A549 (cell line): ENCODE data around the gene CITED2. TPM values are rescaled to one million over a fixed set of nuclear protein-coding genes. Genes with fewer than 3 reads are reported as not detected.
A peak's percentile ranks its signal among the peaks of the same experiment; 100 is the strongest.
"Not testable (repeated sequence)": the region's sequence is repeated elsewhere in the genome, so short reads cannot be mapped to it uniquely, and the experiment has no call there.

ENCODE experiments used
- ATAC-seq, 2 experiments: fragments of 200-7000 bp in 1 of 2; fragments of >200 bp in 1 of 2; cut with Nextera tagmentation in 1 of 2; cut with Tn5 transposase in 1 of 2; 3 replicates each; pipeline versions ENCODE4 v1.8.0 to v1.9.1; 2018 to 2020; ENCODE audit warnings: mild to moderate bottlenecking in 1 of 2, moderate library complexity in 1 of 2
- CTCF ChIA-PET: fragments of 300-600 bp; sonication (Branson Sonifier 250); formaldehyde crosslinking; extraction: SDS; loops from one replicate; lab custom pipeline; 2021; ENCODE audit warnings: antibody characterized with exemption, inconsistent platforms; lab: Yijun Ruan, JAX
- POLR2A ChIA-PET: fragments of 350-600 bp; formaldehyde crosslinking; extraction: SDS; loops from one replicate; lab custom pipeline; 2021; ENCODE audit warnings: antibody characterized with exemption, inconsistent platforms; lab: Yijun Ruan, JAX
- DNase-seq, 2 experiments: peaks; one replicate each; pipeline versions ENCODE4 v3.0.0 to v3.0.0-alpha.2; 2011 to 2016; ENCODE audit warnings: low read depth in 1 of 2, low spot score in 1 of 2
- FAIRE-seq: peaks from 2 replicates; lab custom pipeline; 2011; peaks lifted over from hg19 to GRCh38; lab: Jason Lieb, UNC
- H3K27ac ChIP-seq, 2 experiments: fragments of >200 bp; sonication (Bioruptor Twin); formaldehyde crosslinking; 3 replicates each; pipeline ENCODE4 v1.5.1; 2016 to 2017
- H3K4me1 ChIP-seq: fragments of >200 bp; sonication (Bioruptor Twin); formaldehyde crosslinking; 3 replicates; pipeline ENCODE4 v1.6.1; 2016
- H3K4me2 ChIP-seq: fragments of >200 bp; sonication (Bioruptor Twin); formaldehyde crosslinking; 3 replicates; pipeline ENCODE4 v1.6.1; 2016
- H3K4me3 ChIP-seq: fragments of >200 bp; sonication (Bioruptor Twin); formaldehyde crosslinking; 3 replicates; pipeline ENCODE4 v1.5.1; 2016
- H3K9me3 ChIP-seq: fragments of >200 bp; sonication (Bioruptor Twin); formaldehyde crosslinking; 3 replicates; pipeline ENCODE4 v1.6.1; 2016
- EHMT2 ChIP-seq: fragments of 200-600 bp; sonication (generic); IDR thresholded peaks from 2 replicates; pipeline ENCODE4 v1.6.1; 2016; ENCODE audit warnings: antibody characterized with exemption, low read depth, mild to moderate bottlenecking, moderate library complexity
- EP300 ChIP-seq, 2 experiments: fragments of >200 bp; sonication (Bioruptor Twin); formaldehyde crosslinking; IDR thresholded peaks; 2 replicates in 1 of 2; 3 replicates in 1 of 2; pipeline ENCODE4 v1.6.1; 2016 to 2017
- HOXB13 ChIP-seq: fragments of 250-450 bp; sonication (Bioruptor Pico); IDR thresholded peaks from 2 replicates; pipeline ENCODE4 v1.5.0; 2020; ENCODE audit warnings: low read depth, mild to moderate bottlenecking, moderate library complexity
- MAFK ChIP-seq: fragments of 450-650 bp; IDR thresholded peaks from 2 replicates; pipeline ENCODE4 v1.6.1; 2014; ENCODE audit not compliant: partially characterized antibody
- MAX ChIP-seq: IDR thresholded peaks from 2 replicates; pipeline ENCODE4 v1.6.1; 2012
- NPAS2 ChIP-seq: fragments of 250-450 bp; sonication (Bioruptor Pico); IDR thresholded peaks from 2 replicates; pipeline ENCODE4 v1.8.0; 2022; ENCODE audit warnings: mild to moderate bottlenecking, moderate library complexity, borderline replicate concordance
- NR3C1 ChIP-seq: fragments of >200 bp; sonication (Bioruptor Twin); formaldehyde crosslinking; IDR thresholded peaks from 3 replicates; pipeline ENCODE4 v1.6.1; 2017
- POLR2A ChIP-seq: IDR thresholded peaks from 2 replicates; pipeline ENCODE4 v1.6.1; 2012; ENCODE audit warnings: mild to moderate bottlenecking, low read length
- RAD21 ChIP-seq, 2 experiments: fragments of >200 bp in 1 of 2; sonication (Bioruptor Twin) in 1 of 2; formaldehyde crosslinking in 1 of 2; IDR thresholded peaks in 1 of 2; conservative IDR thresholded peaks in 1 of 2; 2 replicates in 1 of 2; 3 replicates in 1 of 2; pipeline ENCODE4 v1.6.1; 2012 to 2018; ENCODE audit warnings: inconsistent platforms in 1 of 2
- SMC3 ChIP-seq: fragments of >200 bp; sonication (Bioruptor Twin); formaldehyde crosslinking; IDR thresholded peaks from 3 replicates; pipeline ENCODE4 v1.6.1; 2018; ENCODE audit warnings: inconsistent platforms
- WGBS: methylation state at CpG from one replicate; pipeline ENCODE4 v1.1.6; 2017; ENCODE audit errors: missing lambda C conversion rate; 5-methylcytosine and 5-hydroxymethylcytosine counted together
- polyA plus RNA-seq, 4 experiments: library from polyadenylated mRNA; depleted of rRNA in 3 of 4; stranded (reverse); fragments of >200 nt; fragmentation: RNase III in 1 of 4; extraction: RNeasy Plus Mini Kit Qiagen cat#74134 plus additional on column Dnase treatment in 1 of 4; gene quantifications; 2 replicates in 3 of 4; 3 replicates in 1 of 4; pipeline ENCODE4 v1.2.3, GENCODE V29; 2011 to 2017
- TF ChIP-seq, protein P1 (sequence below): fragments of 250-450 bp; sonication (Bioruptor Pico); IDR thresholded peaks from 2 replicates; pipeline ENCODE4 v1.5.0; 2020; ENCODE audit warnings: low read depth, mild to moderate bottlenecking, moderate library complexity
- TF ChIP-seq, protein P2 (sequence below): fragments of >200 bp; sonication (Bioruptor Twin); formaldehyde crosslinking; IDR thresholded peaks from 3 replicates; pipeline ENCODE4 v1.5.1; 2016
- TF ChIP-seq, protein P3 (sequence below): fragments of >200 bp; sonication (Bioruptor Twin); formaldehyde crosslinking; IDR thresholded peaks from 2 replicates; pipeline ENCODE4 v1.6.1; 2016

CITED2 gene
- polyA plus RNA-seq, 2 of the 4 experiments (the other 2 are of a cell fraction), result 6.4 to 9.3 TPM

DNA sequence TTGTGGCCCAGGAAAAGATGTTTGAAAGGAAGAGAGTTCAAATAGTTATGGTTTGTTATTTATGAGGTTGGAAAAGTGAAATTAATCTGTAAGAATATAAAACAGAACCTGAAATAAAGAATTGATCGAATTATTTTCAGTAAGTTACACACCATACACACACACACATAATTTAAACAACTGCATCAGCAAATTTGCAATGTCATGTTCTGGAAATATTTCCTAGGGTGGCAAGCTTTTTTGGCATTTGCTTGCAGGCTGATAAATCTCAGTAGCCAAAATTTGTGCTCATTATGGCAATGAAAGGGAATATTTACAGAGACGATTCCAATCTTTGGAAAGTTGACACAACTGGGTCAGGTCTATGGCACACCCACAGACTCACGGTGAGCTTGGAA, 9.5 kb downstream of the CITED2 start:
- DNase-seq (no peak), FAIRE-seq (no peak), ATAC-seq (no peak)
- no peak overlapping the region for H3K4me3 ChIP-seq
- TF ChIP-seq, protein P1, sequence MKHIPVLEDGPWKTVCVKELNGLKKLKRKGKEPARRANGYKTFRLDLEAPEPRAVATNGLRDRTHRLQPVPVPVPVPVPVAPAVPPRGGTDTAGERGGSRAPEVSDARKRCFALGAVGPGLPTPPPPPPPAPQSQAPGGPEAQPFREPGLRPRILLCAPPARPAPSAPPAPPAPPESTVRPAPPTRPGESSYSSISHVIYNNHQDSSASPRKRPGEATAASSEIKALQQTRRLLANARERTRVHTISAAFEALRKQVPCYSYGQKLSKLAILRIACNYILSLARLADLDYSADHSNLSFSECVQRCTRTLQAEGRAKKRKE, result no peak
- TF ChIP-seq POLR2A (no peak), MAFK (peak; percentile 55), NR3C1 (no peak)
- TF ChIP-seq, protein P2, sequence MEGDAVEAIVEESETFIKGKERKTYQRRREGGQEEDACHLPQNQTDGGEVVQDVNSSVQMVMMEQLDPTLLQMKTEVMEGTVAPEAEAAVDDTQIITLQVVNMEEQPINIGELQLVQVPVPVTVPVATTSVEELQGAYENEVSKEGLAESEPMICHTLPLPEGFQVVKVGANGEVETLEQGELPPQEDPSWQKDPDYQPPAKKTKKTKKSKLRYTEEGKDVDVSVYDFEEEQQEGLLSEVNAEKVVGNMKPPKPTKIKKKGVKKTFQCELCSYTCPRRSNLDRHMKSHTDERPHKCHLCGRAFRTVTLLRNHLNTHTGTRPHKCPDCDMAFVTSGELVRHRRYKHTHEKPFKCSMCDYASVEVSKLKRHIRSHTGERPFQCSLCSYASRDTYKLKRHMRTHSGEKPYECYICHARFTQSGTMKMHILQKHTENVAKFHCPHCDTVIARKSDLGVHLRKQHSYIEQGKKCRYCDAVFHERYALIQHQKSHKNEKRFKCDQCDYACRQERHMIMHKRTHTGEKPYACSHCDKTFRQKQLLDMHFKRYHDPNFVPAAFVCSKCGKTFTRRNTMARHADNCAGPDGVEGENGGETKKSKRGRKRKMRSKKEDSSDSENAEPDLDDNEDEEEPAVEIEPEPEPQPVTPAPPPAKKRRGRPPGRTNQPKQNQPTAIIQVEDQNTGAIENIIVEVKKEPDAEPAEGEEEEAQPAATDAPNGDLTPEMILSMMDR, result no peak
- H3K4me2 ChIP-seq, result no peak overlapping the region
- CTCF ChIA-PET, result interaction anchor here (0.7 to 1.8 kb wide), 13 partner anchors 8 to 1249 kb away, joined by 3 to 16 read pairs (median 4); partner anchors contain the start of gene CITED2
- H3K27ac ChIP-seq, result no peak overlapping the region
- WGBS, result 3% methylated on average over 3 of the region's 3 CpGs
- no peaks in the 10 kb centered on the region for H3K9me3 ChIP-seq
- POLR2A ChIA-PET, result no interaction called here
- peaks cover 12% of the 10 kb centered on the region; the same call in 2 of the 3 replicates for H3K4me1 ChIP-seq

DNA sequence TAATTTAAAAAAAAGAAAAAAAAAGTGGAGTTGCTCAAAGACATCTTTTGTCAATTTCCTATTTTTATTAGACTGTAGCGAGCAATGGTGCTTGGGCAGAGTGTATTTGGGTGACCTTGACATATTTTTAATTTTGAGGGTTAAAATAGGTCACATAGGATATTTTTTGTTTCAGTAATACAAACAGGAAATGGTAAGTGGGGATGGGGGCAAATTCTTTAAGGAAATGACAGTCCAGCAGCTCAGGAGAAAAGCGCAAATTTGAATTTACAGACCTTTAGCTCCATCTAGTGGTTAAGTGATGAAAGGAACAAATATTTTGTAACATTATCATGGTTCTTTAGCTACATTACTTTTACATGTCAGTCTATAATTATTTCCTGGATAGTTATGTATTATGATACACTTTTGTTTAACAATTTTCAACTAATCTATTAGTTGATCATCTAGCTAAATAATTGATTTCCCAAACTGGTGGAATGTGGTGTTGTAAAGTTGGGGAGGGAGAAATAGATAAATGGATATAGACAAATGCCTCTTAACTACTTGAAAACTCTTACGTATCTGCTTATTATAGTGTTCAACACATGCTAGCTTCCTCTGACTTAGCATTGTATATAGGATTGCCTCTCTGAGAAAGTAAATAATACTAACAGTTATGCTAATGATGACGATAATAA, 10.0 kb downstream of the CITED2 start:
- POLR2A ChIA-PET, result interaction anchor here (0.6 kb wide), 1 partner anchor 10 kb away, joined by 3 read pairs; the partner anchor contains the start of gene CITED2
- H3K4me2 ChIP-seq, result no peak overlapping the region
- no peaks in the 10 kb centered on the region for H3K9me3 ChIP-seq
- H3K4me1 ChIP-seq, result peaks cover 7% of the 10 kb centered on the region; the same call in 2 of the 3 replicates
- TF ChIP-seq EHMT2, result no peak
- TF ChIP-seq, protein P2, result peak; percentile 77
- TF ChIP-seq SMC3, result peak; percentile 83
- no peak for TF ChIP-seq NPAS2 (CRISPR knock-in tag)
- TF ChIP-seq EP300 (IDR thresholded peaks at IDR 0.05), result no peak
- TF ChIP-seq HOXB13 (CRISPR knock-in tag), result no peak
- peak; percentile 78 to 86 for TF ChIP-seq RAD21 (conservative IDR thresholded peaks at IDR 0.05 in 1 of 2, IDR thresholded peaks at IDR 0.05 in 1 of 2)
- no peak for TF ChIP-seq MAX
- TF ChIP-seq, protein P3, sequence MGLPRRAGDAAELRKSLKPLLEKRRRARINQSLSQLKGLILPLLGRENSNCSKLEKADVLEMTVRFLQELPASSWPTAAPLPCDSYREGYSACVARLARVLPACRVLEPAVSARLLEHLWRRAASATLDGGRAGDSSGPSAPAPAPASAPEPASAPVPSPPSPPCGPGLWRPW, result no peak
- CTCF ChIA-PET, result interaction anchor here (0.6 to 1.8 kb wide), 15 partner anchors 9 to 1249 kb away, joined by 3 to 16 read pairs (median 4); partner anchors contain the start of gene CITED2
- FAIRE-seq (no peak), ATAC-seq (peak in 1 of 2 experiments; percentile 65; a peak in 2 of 6 replicates), DNase-seq (peak; percentile 23 to 27)
- 47% methylated on average over 4 of the region's 4 CpGs for whole genome bisulfite sequencing
- H3K4me3 ChIP-seq, result no peak overlapping the region
- H3K27ac ChIP-seq, result no peak overlapping the region

DNA sequence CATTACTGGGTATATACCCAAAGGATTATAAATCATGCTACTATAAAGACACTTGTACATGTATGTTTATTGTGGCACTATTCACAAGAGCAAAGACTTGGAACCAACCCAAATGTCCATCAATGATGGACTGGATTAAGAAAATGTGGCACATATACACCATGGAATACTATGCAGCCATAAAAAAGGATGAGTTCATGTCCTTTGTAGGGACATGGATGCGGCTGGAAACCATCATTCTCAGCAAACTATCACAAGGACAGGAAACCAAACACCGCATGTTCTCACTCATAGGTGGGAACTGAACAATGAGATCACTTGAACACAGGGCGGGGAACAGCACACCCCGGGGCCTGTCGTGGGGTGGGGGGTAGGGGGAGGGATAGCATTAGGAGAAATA, 10.7 kb downstream of the CITED2 start:
- ATAC-seq, H3K4me2 ChIP-seq, H3K27ac ChIP-seq, H3K9me3 ChIP-seq, H3K4me3 ChIP-seq, DNase-seq, FAIRE-seq, H3K4me1 ChIP-seq: not testable (repeated sequence)
- ChIA-PET CTCF (interaction anchor here (0.9 to 1.8 kb wide), 8 partner anchors 9 to 1078 kb away, joined by 3 to 16 read pairs (median 4); no protein-coding TSS in a partner anchor), POLR2A (interaction anchor here (0.6 kb wide), 1 partner anchor 10 kb away, joined by 3 read pairs; the partner anchor contains the start of gene CITED2)
- WGBS, result 69% methylated on average over 5 of the region's 5 CpGs

DNA sequence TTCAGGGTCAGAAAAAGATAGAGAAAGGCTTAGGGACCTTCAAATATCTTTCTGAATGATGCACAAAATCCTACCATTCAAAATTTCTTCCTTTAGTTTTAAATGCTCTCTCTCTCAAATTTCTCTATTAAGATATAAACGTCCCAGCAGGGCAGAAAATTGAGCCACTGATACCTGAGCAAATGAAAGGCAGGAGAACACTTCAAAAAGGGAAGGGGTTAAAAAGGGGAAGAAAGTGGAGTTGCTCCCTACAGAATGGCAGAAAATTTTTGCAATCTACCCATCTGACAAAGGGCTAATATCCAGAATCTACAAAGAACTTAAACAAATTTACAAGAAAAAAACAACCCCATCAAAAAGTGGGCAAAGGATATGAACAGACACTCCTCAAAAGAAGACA, 11.3 kb downstream of the CITED2 start:
- ATAC-seq, CTCF ChIA-PET, FAIRE-seq, POLR2A ChIA-PET, H3K27ac ChIP-seq, H3K4me2 ChIP-seq, H3K4me1 ChIP-seq, H3K4me3 ChIP-seq, DNase-seq, H3K9me3 ChIP-seq: not testable (repeated sequence)
- 50% methylated on average over 1 of the region's 1 CpG for WGBS
